ENCODE results near the gene BORCS6.

The BORCS6 gene

GRCh38 chr17:8141741-8142140 is 48.2 kb downstream of the BORCS6 start:
- no peak for DNase-seq

- DNase-seq, result no peak
These were observed 48.9 kb downstream of the BORCS6 start for GRCh38 chr17:8141045-8141444.

GRCh38 chr17:8140065-8141029 is 49.6 kb downstream of the BORCS6 start:
- no peak for DNase-seq

GRCh38 chr17:8138672-8139371 is 51.2 kb downstream of the BORCS6 start:
- DNase-seq, result peak; percentile 99

GRCh38 chr17:8138374-8138671 is 51.7 kb downstream of the BORCS6 start:
- no peak for DNase-seq

Measured in stimulated activated CD8-positive, alpha-beta memory T cell treated with anti-CD3 and anti-CD28 coated beads, Interleukin-4, amount 100 ng/mL, for 48 hours (primary cell).